Nephron (organoid): ENCODE data around the gene TEX53.

Source experiments
- H3K27ac Mint-ChIP-seq, 3 experiments: 2 replicates each; pipeline ENCODE4 v1.8.0; 2020; ENCODE audit warnings: mixed read lengths in 3 of 3, mild to moderate bottlenecking in 2 of 3, moderate library complexity in 1 of 3
- H3K27me3 Mint-ChIP-seq: 2 replicates; pipeline ENCODE4 v1.8.0; 2021; ENCODE audit warnings: low read depth, mild to moderate bottlenecking, moderate library complexity, mixed read lengths
- H3K36me3 Mint-ChIP-seq: 2 replicates; pipeline ENCODE4 v1.8.0; 2020; ENCODE audit warnings: low read depth, mixed read lengths
- H3K4me1 Mint-ChIP-seq: 2 replicates; pipeline ENCODE4 v1.8.0; 2020; ENCODE audit warnings: mixed read lengths
- H3K4me3 Mint-ChIP-seq, 3 experiments: 2 replicates each; pipeline ENCODE4 v1.8.0; 2020; ENCODE audit warnings: mild to moderate bottlenecking in 3 of 3, mixed read lengths in 3 of 3, moderate library complexity in 2 of 3
- H3K9me3 Mint-ChIP-seq: 2 replicates; pipeline ENCODE4 v1.8.0; 2020; ENCODE audit warnings: mixed read lengths
- CTCF ChIP-seq, 3 experiments: fragments of 200-600 bp; sonication (generic); IDR thresholded peaks; one replicate each; pipeline ENCODE4 v1.5.0; 2021; ENCODE audit warnings: antibody characterized with exemption in 3 of 3; ENCODE audit not compliant: unreplicated experiment in 3 of 3

Gene TEX53

GRCh38 chr9:114662081-114662989, 4.7 kb upstream of the TEX53 start:
- peak; percentile 76 to 78 (median 77) for TF ChIP-seq CTCF (IDR thresholded peaks at IDR 0.05; ENCODE audit: unreplicated experiment in 3 of 3)
- H3K4me1 Mint-ChIP-seq, result no peaks in the 10 kb centered on the region
- H3K27me3 Mint-ChIP-seq, result peaks cover 17% of the 10 kb centered on the region
- H3K36me3 Mint-ChIP-seq, result no peaks in the 10 kb centered on the region
- no peaks in the 10 kb centered on the region for H3K9me3 Mint-ChIP-seq
- no peak overlapping the region for H3K4me3 Mint-ChIP-seq
- no peak overlapping the region for H3K27ac Mint-ChIP-seq

GRCh38 chr9:114656301-114656700, 1.3 kb downstream of the TEX53 start:
- H3K36me3 Mint-ChIP-seq, result peaks cover 4% of the 10 kb centered on the region
- H3K9me3 Mint-ChIP-seq, result no peaks in the 10 kb centered on the region
- no peaks in the 10 kb centered on the region for H3K4me1 Mint-ChIP-seq
- no peaks in the 10 kb centered on the region for H3K27me3 Mint-ChIP-seq
- TF ChIP-seq CTCF (IDR thresholded peaks at IDR 0.05; ENCODE audit: unreplicated experiment in 3 of 3), result no peak
- H3K27ac Mint-ChIP-seq, result no peak overlapping the region
- H3K4me3 Mint-ChIP-seq, result no peak overlapping the region

GRCh38 chr9:114655689-114656088, 1.9 kb downstream of the TEX53 start:
- Mint-ChIP-seq H3K27ac (no peak overlapping the region), H3K9me3 (no peaks in the 10 kb centered on the region), H3K4me1 (no peaks in the 10 kb centered on the region), H3K36me3 (peaks cover 4% of the 10 kb centered on the region), H3K4me3 (no peak overlapping the region), H3K27me3 (no peaks in the 10 kb centered on the region)
- TF ChIP-seq CTCF (IDR thresholded peaks at IDR 0.05; ENCODE audit: unreplicated experiment in 3 of 3), result no peak

GRCh38 chr9:114653556-114654159, 3.9 kb downstream of the TEX53 start:
- Mint-ChIP-seq H3K27ac (no peak overlapping the region), H3K4me1 (no peaks in the 10 kb centered on the region), H3K36me3 (peaks cover 14% of the 10 kb centered on the region), H3K9me3 (no peaks in the 10 kb centered on the region), H3K4me3 (no peak overlapping the region), H3K27me3 (no peaks in the 10 kb centered on the region)
- TF ChIP-seq CTCF (IDR thresholded peaks at IDR 0.05; ENCODE audit: unreplicated experiment in 3 of 3), result peak; percentile 80 to 90 (median 87)

GRCh38 chr9:114652776-114653555, 4.6 kb downstream of the TEX53 start:
- Mint-ChIP-seq H3K27me3 (no peaks in the 10 kb centered on the region), H3K4me1 (no peaks in the 10 kb centered on the region), H3K4me3 (no peak overlapping the region), H3K9me3 (no peaks in the 10 kb centered on the region), H3K27ac (no peak overlapping the region), H3K36me3 (peaks cover 14% of the 10 kb centered on the region)
- no peak for TF ChIP-seq CTCF (IDR thresholded peaks at IDR 0.05; ENCODE audit: unreplicated experiment in 3 of 3)
